GM18526 (cell line): ENCODE data around the gene RTN4.

Experiments
- POLR2A ChIP-seq: IDR thresholded peaks from 3 replicates; pipeline ENCODE4 v1.6.1; 2011; ENCODE audit not compliant: insufficient read length; ENCODE audit errors: extremely low read depth

The RTN4 gene

DNA sequence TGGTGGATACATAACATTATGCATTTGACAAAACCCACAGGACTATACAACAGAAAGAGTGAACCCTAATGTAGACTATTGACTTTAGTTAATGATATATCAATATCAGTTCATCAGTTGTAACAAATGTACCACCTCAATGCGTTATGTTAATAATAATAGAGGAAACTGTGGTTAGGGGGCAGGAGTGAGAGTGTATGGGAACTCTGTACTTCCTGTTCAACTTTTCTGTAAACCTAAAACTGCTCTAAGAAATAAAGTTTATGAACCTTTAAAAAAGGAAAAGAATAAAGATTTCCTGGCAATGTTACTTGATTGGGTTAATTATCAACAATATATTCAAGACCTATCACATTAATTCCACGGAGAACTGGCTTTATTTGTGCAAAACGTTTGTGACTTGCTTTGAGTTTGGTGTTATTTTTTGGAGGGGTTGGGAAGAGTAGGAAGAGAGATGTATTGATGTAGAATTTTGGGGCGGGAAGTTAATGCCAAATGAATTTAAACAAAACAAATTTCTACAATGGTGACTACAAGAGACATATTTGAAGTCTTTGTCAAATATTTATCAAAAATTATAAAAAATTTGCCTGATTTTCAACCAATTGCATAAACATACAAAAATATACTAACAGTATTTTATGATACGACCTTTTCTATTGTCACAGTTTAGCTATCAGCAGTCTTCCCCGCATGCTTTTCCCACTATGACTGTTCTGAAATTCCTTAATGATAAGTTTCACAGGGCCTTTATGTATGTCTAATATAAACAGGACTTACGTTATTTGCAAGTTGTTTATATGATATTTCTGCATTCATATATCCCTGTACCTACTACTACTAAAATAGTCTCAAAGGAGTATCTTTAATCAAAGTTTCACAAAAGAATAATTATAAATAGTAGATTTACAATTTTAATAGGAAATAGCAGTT lies 2.1 kb upstream of the RTN4 start:
- no peak for TF ChIP-seq POLR2A

- no peak for TF ChIP-seq POLR2A
Observed at GRCh38 chr2:55051026-55051866, 995 bp upstream of the RTN4 start.

- TF ChIP-seq POLR2A, result no peak
Observed at GRCh38 chr2:55049821-55050099, 491 bp downstream of the RTN4 start.

GRCh38 chr2:55049043-55049820 lies 1.0 kb downstream of the RTN4 start:
- peak; percentile 36 for TF ChIP-seq POLR2A

GRCh38 chr2:55048508-55049042 lies 1.7 kb downstream of the RTN4 start:
- TF ChIP-seq POLR2A, result no peak

- no peak for TF ChIP-seq POLR2A
Observed at GRCh38 chr2:55047677-55048299, 2.5 kb downstream of the RTN4 start.

DNA sequence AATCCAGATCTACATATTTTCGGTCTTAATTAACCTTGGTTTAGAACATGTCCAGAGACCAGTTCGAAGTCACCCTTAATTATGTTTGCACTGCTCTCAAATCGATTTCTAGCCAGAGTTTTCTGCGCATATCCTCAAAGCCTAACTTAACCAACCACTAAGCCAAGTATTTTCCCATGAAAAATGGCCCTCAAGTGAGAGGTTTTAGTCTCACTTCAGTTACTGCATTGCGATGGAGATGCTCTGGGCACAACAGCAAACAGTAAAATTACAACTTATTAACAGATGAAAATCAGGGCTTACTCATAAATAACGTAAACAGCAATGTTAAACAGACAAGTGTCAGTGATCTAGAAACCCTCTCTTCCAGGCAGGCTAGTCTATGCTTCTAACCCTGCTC lies 4.5 kb downstream of the RTN4 start:
- TF ChIP-seq POLR2A, result no peak

DNA sequence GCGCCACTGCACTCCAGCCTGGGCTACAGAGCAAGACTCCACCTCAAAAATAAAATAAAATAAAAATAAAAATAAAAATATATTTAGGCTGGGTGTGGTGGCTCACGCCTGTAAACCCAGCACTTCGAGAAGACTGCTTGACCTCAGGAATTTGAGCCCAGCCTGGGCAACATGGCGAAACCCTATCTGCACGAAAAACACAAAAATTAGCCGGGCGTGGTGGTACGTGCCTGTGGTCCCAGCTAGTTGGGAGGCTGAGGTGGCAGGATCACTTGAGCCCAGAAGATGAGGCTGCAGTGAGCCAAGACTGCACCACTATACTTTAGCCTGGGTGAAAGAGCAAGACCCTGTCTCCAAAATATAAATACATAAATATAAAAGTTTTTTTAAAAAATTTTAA lies 6.4 kb downstream of the RTN4 start:
- no peak for TF ChIP-seq POLR2A

- no peak for TF ChIP-seq POLR2A
Observed at GRCh38 chr2:55038428-55038827, 11.8 kb downstream of the RTN4 start.

- no peak for TF ChIP-seq POLR2A
Observed at GRCh38 chr2:55035716-55036115, 14.5 kb downstream of the RTN4 start.

GRCh38 chr2:55033921-55034320 lies 16.3 kb downstream of the RTN4 start:
- TF ChIP-seq POLR2A, result no peak

DNA sequence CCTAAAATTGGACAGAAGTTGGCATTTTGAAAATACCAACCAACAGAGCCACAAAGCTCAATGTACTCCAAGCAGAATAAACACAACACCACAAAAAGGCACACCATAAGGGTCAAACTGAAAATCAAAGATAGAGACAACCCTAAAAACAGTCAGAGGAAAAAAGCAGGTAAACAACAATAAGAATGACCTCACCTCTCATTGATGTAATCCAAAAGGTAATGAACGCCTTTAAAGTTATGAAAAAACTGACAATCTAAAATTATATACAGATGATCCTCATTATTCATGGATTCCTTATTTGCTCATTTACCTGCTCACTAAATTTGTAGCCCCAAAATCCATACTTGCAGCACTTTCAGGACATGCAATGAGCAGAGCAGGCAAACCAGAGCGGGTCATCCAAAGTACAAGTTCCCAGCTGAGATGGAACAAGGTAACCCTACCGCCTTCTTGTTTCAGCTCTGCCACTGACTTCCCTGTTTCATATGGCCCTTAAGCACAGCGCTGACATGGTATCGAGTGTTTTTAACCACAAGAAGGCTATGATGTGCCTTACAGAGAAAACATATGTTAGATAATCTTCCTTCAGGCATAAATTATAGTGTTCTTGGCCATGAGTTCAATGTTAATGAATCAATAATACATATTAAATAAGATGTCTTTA lies 17.0 kb downstream of the RTN4 start:
- TF ChIP-seq POLR2A, result no peak

DNA sequence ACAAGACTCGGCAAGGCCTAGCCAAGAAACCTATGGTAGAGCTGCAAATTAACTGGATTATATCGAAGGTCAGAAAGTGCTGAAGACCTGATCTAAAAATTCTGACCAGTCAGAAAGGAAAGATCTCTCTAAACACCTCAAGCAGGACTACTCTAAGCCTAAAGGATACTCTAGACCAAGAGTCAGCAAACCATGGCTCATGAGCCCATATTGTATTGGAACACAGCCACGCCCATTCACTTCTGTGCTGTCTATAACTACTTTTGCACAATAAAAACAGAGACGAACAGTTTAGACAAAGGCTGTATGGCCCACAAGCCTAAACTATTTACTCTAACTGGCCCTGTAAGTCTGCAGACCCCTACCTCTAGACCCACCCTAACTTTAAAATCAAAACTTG lies 18.7 kb downstream of the RTN4 start:
- TF ChIP-seq POLR2A, result no peak

- no peak for TF ChIP-seq POLR2A
Observed at GRCh38 chr2:55030766-55031165, 19.5 kb downstream of the RTN4 start.
